ENCODE measurements around the gene IGF2BP2.

DNA sequence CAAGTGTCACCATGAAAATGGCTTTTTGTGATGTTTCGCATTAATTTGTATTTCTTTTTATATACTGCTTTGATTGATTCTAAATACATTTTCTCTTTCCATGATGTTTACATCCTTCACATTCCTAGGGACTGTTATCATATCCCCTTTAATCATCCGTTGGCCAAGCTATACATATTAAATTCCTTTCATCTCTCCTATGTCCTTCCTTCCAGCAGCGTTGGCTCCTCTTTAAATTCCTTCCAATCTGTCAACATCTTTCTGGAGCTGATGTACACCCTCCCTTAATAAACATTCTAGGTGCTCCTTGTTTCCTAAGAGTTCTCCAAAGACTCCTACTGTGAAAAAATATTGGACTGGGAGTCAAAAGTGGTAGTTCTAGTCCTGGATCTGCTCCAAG, 87.8 kb downstream of the IGF2BP2 start:
- TF ChIP-seq, protein P1, sequence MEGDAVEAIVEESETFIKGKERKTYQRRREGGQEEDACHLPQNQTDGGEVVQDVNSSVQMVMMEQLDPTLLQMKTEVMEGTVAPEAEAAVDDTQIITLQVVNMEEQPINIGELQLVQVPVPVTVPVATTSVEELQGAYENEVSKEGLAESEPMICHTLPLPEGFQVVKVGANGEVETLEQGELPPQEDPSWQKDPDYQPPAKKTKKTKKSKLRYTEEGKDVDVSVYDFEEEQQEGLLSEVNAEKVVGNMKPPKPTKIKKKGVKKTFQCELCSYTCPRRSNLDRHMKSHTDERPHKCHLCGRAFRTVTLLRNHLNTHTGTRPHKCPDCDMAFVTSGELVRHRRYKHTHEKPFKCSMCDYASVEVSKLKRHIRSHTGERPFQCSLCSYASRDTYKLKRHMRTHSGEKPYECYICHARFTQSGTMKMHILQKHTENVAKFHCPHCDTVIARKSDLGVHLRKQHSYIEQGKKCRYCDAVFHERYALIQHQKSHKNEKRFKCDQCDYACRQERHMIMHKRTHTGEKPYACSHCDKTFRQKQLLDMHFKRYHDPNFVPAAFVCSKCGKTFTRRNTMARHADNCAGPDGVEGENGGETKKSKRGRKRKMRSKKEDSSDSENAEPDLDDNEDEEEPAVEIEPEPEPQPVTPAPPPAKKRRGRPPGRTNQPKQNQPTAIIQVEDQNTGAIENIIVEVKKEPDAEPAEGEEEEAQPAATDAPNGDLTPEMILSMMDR (IDR thresholded peaks at IDR 0.05), result no peak
- no peak for TF ChIP-seq POLR2A (IDR thresholded peaks at IDR 0.05)
- no peak for TF ChIP-seq EP300 (IDR thresholded peaks at IDR 0.05)
